Endothelial cell (in vitro differentiated cells): Measurements from ENCODE around the gene DPM3. TPM values are rescaled to one million over a fixed set of nuclear protein-coding genes. Genes with fewer than 3 reads are reported as not detected.

ENCODE experiments used
- DNase-seq: peaks from one replicate; pipeline ENCODE4 v3.0.0; 2021; ENCODE audit warnings: low spot score
- H3K27ac Mint-ChIP-seq: one replicate; pipeline ENCODE4 v1.8.0; 2021; ENCODE audit warnings: mixed read lengths, inconsistent platforms; ENCODE audit not compliant: unreplicated experiment
- H3K27me3 Mint-ChIP-seq: one replicate; pipeline ENCODE4 v1.8.0; 2021; ENCODE audit warnings: mild to moderate bottlenecking, moderate library complexity, mixed read lengths, inconsistent platforms; ENCODE audit not compliant: unreplicated experiment
- H3K36me3 Mint-ChIP-seq: one replicate; pipeline ENCODE4 v1.8.0; 2021; ENCODE audit warnings: mild to moderate bottlenecking, low read depth, mixed read lengths, inconsistent platforms; ENCODE audit not compliant: unreplicated experiment
- H3K4me1 Mint-ChIP-seq: one replicate; pipeline ENCODE4 v1.8.0; 2021; ENCODE audit warnings: mild to moderate bottlenecking, mixed read lengths, inconsistent platforms; ENCODE audit not compliant: unreplicated experiment
- H3K4me3 Mint-ChIP-seq: one replicate; pipeline ENCODE4 v1.8.0; 2021; ENCODE audit warnings: mild to moderate bottlenecking, mixed read lengths, inconsistent platforms; ENCODE audit not compliant: unreplicated experiment
- H3K9me3 Mint-ChIP-seq: one replicate; pipeline ENCODE4 v1.8.0; 2021; ENCODE audit warnings: mixed read lengths, inconsistent platforms; ENCODE audit not compliant: unreplicated experiment
- total RNA-seq: library from RNA; stranded (reverse); fragmentation: NEBNext Ultra II Directional; extraction: Animal tissue kit (Norgen Biotek cat#: 25700); gene quantifications from one replicate; pipeline ENCODE4 v1.2.1, GENCODE V29; 2021; ENCODE audit not compliant: unreplicated experiment
- TF ChIP-seq, protein P1 (sequence below): fragments of 200-600 bp; sonication (generic); IDR thresholded peaks from one replicate; pipeline ENCODE4 v1.5.0; 2021; ENCODE audit warnings: antibody characterized with exemption; ENCODE audit not compliant: unreplicated experiment

Gene DPM3
- total RNA-seq, 1 donor from 2014 or later: 39.2 TPM

DNA sequence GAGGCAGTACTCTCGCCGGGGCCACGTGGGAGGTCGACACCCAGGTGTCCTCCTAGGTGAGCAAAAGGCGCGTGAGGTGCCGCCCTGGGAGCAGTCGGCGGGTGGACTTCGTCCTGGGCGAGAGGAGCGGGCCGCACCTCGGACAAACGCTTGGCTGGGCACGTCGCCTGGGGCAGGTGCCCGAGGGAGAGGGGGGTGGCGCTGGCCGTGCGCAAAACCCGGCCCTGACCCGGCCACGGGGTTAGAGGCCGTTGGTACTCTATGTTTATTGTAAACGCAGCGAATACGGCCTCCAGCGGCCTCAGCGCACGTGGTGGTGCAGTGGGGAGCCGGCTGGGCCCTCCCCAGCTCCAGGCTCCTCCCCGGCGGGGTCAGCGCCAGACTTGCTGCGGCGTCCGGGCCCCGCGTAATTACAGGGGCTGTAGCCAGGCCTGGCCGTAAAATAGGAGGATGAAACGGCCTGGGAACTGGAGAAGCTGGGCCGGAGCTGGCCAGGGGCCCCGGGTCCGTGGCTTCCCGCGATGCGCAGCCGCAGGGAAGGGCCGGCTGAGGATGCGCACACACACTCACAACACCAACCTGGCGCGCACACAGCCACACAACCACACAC is 14.3 kb downstream of the DPM3 start:
- H3K9me3 Mint-ChIP-seq: no peaks in the 10 kb centered on the region
- H3K27ac Mint-ChIP-seq: no peak overlapping the region
- peak overlapping the region; percentile 96 for H3K4me3 Mint-ChIP-seq
- DNase-seq: peak; percentile 22
- TF ChIP-seq, protein P1, sequence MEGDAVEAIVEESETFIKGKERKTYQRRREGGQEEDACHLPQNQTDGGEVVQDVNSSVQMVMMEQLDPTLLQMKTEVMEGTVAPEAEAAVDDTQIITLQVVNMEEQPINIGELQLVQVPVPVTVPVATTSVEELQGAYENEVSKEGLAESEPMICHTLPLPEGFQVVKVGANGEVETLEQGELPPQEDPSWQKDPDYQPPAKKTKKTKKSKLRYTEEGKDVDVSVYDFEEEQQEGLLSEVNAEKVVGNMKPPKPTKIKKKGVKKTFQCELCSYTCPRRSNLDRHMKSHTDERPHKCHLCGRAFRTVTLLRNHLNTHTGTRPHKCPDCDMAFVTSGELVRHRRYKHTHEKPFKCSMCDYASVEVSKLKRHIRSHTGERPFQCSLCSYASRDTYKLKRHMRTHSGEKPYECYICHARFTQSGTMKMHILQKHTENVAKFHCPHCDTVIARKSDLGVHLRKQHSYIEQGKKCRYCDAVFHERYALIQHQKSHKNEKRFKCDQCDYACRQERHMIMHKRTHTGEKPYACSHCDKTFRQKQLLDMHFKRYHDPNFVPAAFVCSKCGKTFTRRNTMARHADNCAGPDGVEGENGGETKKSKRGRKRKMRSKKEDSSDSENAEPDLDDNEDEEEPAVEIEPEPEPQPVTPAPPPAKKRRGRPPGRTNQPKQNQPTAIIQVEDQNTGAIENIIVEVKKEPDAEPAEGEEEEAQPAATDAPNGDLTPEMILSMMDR: no peak
- peaks cover 42% of the 10 kb centered on the region for H3K4me1 Mint-ChIP-seq
- peaks cover 28% of the 10 kb centered on the region for H3K36me3 Mint-ChIP-seq
- peaks cover 22% of the 10 kb centered on the region for H3K27me3 Mint-ChIP-seq

DNA sequence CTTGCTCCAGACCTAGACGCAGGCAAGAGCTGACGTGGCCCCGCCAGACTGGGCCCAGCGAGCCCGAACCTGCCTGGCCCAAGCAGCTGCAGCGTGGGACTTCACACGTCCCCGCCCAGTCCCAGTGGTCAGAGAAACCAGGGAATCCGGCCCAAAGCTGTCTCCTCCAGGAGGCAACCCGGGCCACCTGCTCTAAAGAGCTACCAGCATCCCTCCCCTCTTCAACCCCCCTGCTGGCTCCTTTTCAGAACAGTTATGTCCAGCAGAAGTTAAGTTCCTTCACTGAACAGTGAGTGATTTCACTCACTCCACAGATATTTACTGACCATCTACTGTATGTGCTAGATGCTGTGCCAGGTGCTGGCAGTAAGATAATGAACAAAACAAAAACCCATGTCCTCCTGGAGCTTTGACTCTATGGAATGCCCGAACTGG is 14.8 kb downstream of the DPM3 start:
- Mint-ChIP-seq H3K4me3 (peak overlapping the region; percentile 86), H3K27me3 (peaks cover 18% of the 10 kb centered on the region)
- DNase-seq: no peak

DNA sequence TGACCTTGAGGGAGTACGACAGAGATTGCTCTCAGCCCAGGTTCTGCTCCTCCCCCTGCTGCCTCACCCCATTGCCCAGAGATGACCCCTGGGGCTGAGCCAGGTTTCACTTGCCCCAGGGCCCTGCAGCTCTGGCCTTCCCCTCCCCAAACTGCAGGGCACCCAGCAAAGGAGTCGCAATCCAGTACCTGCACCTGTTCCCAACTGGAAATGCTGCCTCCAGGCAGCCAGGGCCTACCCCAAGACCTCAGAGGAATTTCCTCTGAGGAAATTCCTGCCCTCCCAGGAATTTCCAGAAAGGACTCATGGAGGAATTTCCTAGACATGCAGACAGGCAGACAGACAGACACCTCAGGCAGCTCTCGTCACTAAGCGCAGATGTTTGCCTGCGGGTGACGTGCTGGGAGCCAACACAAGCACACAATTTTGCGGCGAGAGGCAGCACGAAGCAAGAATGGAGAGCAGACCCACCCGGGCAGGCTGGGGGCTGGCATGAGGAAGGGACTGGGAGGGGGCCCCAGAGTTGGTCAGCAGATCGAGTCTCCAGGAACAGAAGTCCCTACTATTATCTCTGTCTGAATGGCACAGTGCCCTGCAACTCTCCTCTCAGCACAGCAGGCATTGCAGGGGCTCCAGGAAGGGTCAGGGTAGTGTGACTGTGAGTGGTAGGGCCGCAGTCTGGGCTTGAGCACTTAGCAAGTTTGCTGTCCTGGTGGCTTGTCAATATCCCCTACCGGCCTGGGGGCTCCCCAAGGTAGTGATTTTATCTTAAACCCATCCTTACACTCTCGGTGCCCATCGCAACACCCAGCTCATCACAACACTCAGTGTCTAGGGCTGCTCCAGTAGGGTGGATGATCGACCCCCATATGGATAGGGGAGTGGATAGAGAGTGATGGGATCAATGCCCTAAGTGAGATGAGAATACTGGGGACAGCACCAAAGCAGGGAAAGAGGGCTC is 15.5 kb downstream of the DPM3 start:
- Mint-ChIP-seq H3K36me3 (peaks cover 17% of the 10 kb centered on the region), H3K4me3 (peak overlapping the region; percentile 78), H3K27me3 (peaks cover 16% of the 10 kb centered on the region), H3K4me1 (peaks cover 36% of the 10 kb centered on the region), H3K9me3 (no peaks in the 10 kb centered on the region), H3K27ac (peak overlapping the region; percentile 89)
- TF ChIP-seq, protein P1: no peak
- DNase-seq: peak; percentile 37

More for the DNA sequence above, 14.8 kb downstream of the DPM3 start:
- Mint-ChIP-seq H3K9me3 (no peaks in the 10 kb centered on the region), H3K27ac (no peak overlapping the region), H3K4me1 (peaks cover 38% of the 10 kb centered on the region), H3K36me3 (peaks cover 23% of the 10 kb centered on the region)
- TF ChIP-seq, protein P1: no peak

DNA sequence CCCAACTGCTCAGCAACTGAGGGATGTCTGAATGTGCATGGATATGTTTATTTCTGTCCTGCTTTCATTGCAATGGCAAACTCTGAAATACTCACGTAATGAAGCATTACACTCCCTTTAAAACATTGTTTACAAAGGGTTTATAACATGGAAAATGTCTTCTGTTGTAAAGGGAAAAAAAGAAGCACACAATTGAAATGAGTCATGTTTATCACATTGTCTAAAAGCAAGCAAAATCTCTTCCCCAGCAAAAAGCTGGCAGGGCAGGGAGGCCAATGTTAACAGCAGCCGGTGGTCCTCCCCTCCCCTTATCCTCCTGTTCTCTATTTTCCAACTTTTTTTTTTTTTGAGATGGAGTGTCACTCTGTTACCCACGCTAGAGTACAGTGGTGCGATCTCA is 16.5 kb downstream of the DPM3 start:
- no peak for DNase-seq
- Mint-ChIP-seq H3K4me3 (no peak overlapping the region), H3K36me3 (peaks cover 7% of the 10 kb centered on the region), H3K27ac (peak overlapping the region; percentile 13), H3K4me1 (peaks cover 36% of the 10 kb centered on the region), H3K27me3 (peaks cover 16% of the 10 kb centered on the region), H3K9me3 (no peaks in the 10 kb centered on the region)
- TF ChIP-seq, protein P1: no peak

DNA sequence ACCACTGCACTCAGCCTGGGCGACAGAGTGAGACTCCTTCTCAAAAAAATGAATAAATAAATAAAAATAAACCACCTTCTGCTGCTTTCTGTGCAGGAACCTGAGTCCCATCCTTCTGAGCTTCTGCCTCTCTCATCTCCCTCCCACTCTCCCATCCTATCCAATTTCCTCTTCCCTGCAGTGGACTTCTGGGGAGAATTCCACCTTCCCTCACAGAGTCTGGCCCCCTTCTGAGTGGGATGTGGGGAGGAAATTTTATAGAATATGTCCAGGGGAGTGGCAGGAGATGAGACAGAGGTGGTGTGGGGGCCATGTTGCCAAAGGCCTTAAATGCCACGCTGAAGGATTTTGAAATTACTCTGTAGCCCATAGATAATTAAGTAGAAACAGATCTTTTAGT is 18.0 kb downstream of the DPM3 start:
- no peaks in the 10 kb centered on the region for H3K9me3 Mint-ChIP-seq
- DNase-seq: no peak
- TF ChIP-seq, protein P1: no peak
- H3K4me3 Mint-ChIP-seq: no peak overlapping the region
- H3K4me1 Mint-ChIP-seq: peaks cover 31% of the 10 kb centered on the region
- H3K27me3 Mint-ChIP-seq: peaks cover 14% of the 10 kb centered on the region
- H3K27ac Mint-ChIP-seq: no peak overlapping the region
- no peaks in the 10 kb centered on the region for H3K36me3 Mint-ChIP-seq
